Ascending aorta (tissue), 2 donors: ENCODE data around the gene ABCA1. TPM values are rescaled to one million over a fixed set of nuclear protein-coding genes. Genes with fewer than 3 reads are reported as not detected.
"Not testable (repeated sequence)": the region's sequence is repeated elsewhere in the genome, so short reads cannot be mapped to it uniquely, and the experiment has no call there.

ENCODE experiments used
- DNase-seq, 2 donors: peaks; one replicate each; pipeline ENCODE4 v3.0.0-alpha.2; 2019; ENCODE audit warnings: low spot score in 2 of 2
- H3K27ac ChIP-seq, 2 donors: fragments of 200-600 bp; sonication (generic); one replicate each; pipeline ENCODE4 v1.5.1; 2016 to 2017; ENCODE audit warnings: mild to moderate bottlenecking in 1 of 2
- H3K27me3 ChIP-seq: fragments of 200-600 bp; sonication (generic); one replicate; pipeline ENCODE4 v1.5.1; 2017
- H3K36me3 ChIP-seq, 2 donors: fragments of 200-600 bp; sonication (generic); one replicate each; pipeline ENCODE4 v1.5.1; 2016
- H3K4me1 ChIP-seq, 2 donors: fragments of 200-600 bp; sonication (generic); one replicate each; pipeline ENCODE4 v1.5.1; 2016 to 2017; ENCODE audit warnings: mild to moderate bottlenecking in 1 of 2
- H3K4me3 ChIP-seq, 2 donors: fragments of 200-600 bp; sonication (generic); one replicate each; pipeline ENCODE4 v1.5.1; 2016 to 2017; ENCODE audit warnings: mild to moderate bottlenecking in 1 of 2
- H3K9me3 ChIP-seq, 2 donors: fragments of 200-600 bp; sonication (generic); one replicate each; pipeline ENCODE4 v1.5.1; 2016
- CTCF ChIP-seq, 3 experiments: fragments of 200-600 bp in 2 of 3; fragments of 450-650 bp in 1 of 3; sonication (generic) in 2 of 3; IDR thresholded peaks; one replicate each; pipeline ENCODE4 v1.5.1; 2016 to 2019; ENCODE audit warnings: antibody characterized with exemption in 3 of 3, mild to moderate bottlenecking in 1 of 3, moderate library complexity in 1 of 3
- intact Hi-C: fragments of 100-400 bp; cut with DNase I; formaldehyde crosslinking; loops from one replicate; pipeline ENCODE4 v1.15.1; 2023
- total RNA-seq: library from RNA; depleted of rRNA; stranded (reverse); fragments of >200 nt; gene quantifications from one replicate; pipeline ENCODE4 v1.1.0, GENCODE V29; 2016

The ABCA1 gene
- 14.0 TPM for total RNA-seq

GRCh38 chr9:104927912-104928740, at the start of gene ABCA1:
ABCA1 (minus strand) TSS chr9:104928155; CDS start chr9:104903679, 24,476 bp downstream.
- peak; percentile 82 to 95 for DNase-seq
- TF ChIP-seq CTCF (IDR thresholded peaks at IDR 0.05), result no peak
- Histone ChIP-seq H3K27me3 (no peaks in the 10 kb centered on the region), H3K36me3 (no peaks in the 10 kb centered on the region), H3K4me1 (peaks cover 0 to 5% of the 10 kb centered on the region in 2 donors), H3K27ac (peak within 1 kb of the TSS; percentile 70 to 81), H3K4me3 (peak within 1 kb of the TSS; percentile 69 to 90), H3K9me3 (no peaks in the 10 kb centered on the region)
- intact Hi-C loops, result loop anchor here (1.0 to 5.0 kb wide), 7 partner anchors 40 to 434 kb away; partner anchors contain the start of gene SLC44A1

GRCh38 chr9:104977580-104977979, 49.6 kb upstream of the ABCA1 start:
- Histone ChIP-seq H3K36me3 (no peaks in the 10 kb centered on the region), H3K9me3 (no peaks in the 10 kb centered on the region), H3K4me1 (no peaks in the 10 kb centered on the region), H3K4me3 (no peak overlapping the region), H3K27ac (no peak overlapping the region), H3K27me3 (no peaks in the 10 kb centered on the region)
- DNase-seq, result no peak
- intact Hi-C loops, result no loop called here
- TF ChIP-seq CTCF (IDR thresholded peaks at IDR 0.05), result no peak

- no peak overlapping the region for H3K4me3 ChIP-seq
- intact Hi-C loops, result no loop called here
- H3K4me1 ChIP-seq, result no peaks in the 10 kb centered on the region
- no peak for TF ChIP-seq CTCF (IDR thresholded peaks at IDR 0.05)
- no peaks in the 10 kb centered on the region for H3K9me3 ChIP-seq
- H3K27me3 ChIP-seq, result no peaks in the 10 kb centered on the region
- no peak for DNase-seq
- no peaks in the 10 kb centered on the region for H3K36me3 ChIP-seq
- no peak overlapping the region for H3K27ac ChIP-seq
These were observed 49.2 kb upstream of the ABCA1 start for GRCh38 chr9:104977168-104977567.

- H3K9me3 ChIP-seq, H3K27ac ChIP-seq, intact Hi-C loops: not testable (repeated sequence)
These were observed 48.1 kb upstream of the ABCA1 start for GRCh38 chr9:104975966-104976595.

GRCh38 chr9:104974053-104974962, 46.4 kb upstream of the ABCA1 start:
- no peak overlapping the region for H3K27ac ChIP-seq
- H3K4me3 ChIP-seq, result no peak overlapping the region
- no peak for TF ChIP-seq CTCF (IDR thresholded peaks at IDR 0.05)
- H3K4me1 ChIP-seq, result no peaks in the 10 kb centered on the region
- H3K36me3 ChIP-seq, result no peaks in the 10 kb centered on the region
- DNase-seq, result no peak
- no peaks in the 10 kb centered on the region for H3K27me3 ChIP-seq
- intact Hi-C loops, result no loop called here
- no peaks in the 10 kb centered on the region for H3K9me3 ChIP-seq

More at GRCh38 chr9:104975966-104976595, 48.1 kb upstream of the ABCA1 start:
- not testable (repeated sequence) for H3K36me3 ChIP-seq, H3K27me3 ChIP-seq, H3K4me1 ChIP-seq, H3K4me3 ChIP-seq, DNase-seq
